ENCODE results near the gene ZBTB6.

Gene ZBTB6

GRCh38 chr9:122930541-122931225, 17.6 kb upstream of the ZBTB6 start:
- Histone ChIP-seq H3K4me1 (ENCODE audit: insufficient read depth, poor library complexity, severe bottlenecking) (peaks cover 14% of the 10 kb centered on the region), H3K27me3 (ENCODE audit: insufficient read depth, poor library complexity, severe bottlenecking) (no peaks in the 10 kb centered on the region), H3K27ac (ENCODE audit: poor library complexity, severe bottlenecking) (peak overlapping the region; percentile 59), H3K4me3 (ENCODE audit: severe bottlenecking) (peak overlapping the region; percentile 84), H3K9me3 (ENCODE audit: severe bottlenecking) (no peaks in the 10 kb centered on the region), H3K36me3 (ENCODE audit: low read depth) (peaks cover 8% of the 10 kb centered on the region; the same call in 1 of the 2 replicates)
- ATAC-seq (ENCODE audit: low read depth) (no peak), DNase-seq (ENCODE audit: low spot score) (no peak)
- TF ChIP-seq, protein P1, sequence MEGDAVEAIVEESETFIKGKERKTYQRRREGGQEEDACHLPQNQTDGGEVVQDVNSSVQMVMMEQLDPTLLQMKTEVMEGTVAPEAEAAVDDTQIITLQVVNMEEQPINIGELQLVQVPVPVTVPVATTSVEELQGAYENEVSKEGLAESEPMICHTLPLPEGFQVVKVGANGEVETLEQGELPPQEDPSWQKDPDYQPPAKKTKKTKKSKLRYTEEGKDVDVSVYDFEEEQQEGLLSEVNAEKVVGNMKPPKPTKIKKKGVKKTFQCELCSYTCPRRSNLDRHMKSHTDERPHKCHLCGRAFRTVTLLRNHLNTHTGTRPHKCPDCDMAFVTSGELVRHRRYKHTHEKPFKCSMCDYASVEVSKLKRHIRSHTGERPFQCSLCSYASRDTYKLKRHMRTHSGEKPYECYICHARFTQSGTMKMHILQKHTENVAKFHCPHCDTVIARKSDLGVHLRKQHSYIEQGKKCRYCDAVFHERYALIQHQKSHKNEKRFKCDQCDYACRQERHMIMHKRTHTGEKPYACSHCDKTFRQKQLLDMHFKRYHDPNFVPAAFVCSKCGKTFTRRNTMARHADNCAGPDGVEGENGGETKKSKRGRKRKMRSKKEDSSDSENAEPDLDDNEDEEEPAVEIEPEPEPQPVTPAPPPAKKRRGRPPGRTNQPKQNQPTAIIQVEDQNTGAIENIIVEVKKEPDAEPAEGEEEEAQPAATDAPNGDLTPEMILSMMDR (IDR thresholded peaks at IDR 0.05; ENCODE audit: poor library complexity, severe bottlenecking), result no peak

GRCh38 chr9:122929796-122930354, 16.8 kb upstream of the ZBTB6 start:
- no peak overlapping the region for H3K27ac ChIP-seq (ENCODE audit: poor library complexity, severe bottlenecking)
- no peak overlapping the region for H3K4me3 ChIP-seq (ENCODE audit: severe bottlenecking)
- no peak for ATAC-seq (ENCODE audit: low read depth)

GRCh38 chr9:122923947-122924346, 10.8 kb upstream of the ZBTB6 start:
- H3K9me3 ChIP-seq (ENCODE audit: severe bottlenecking), result no peaks in the 10 kb centered on the region
- TF ChIP-seq, protein P1 (IDR thresholded peaks at IDR 0.05; ENCODE audit: poor library complexity, severe bottlenecking), result no peak
- H3K27ac ChIP-seq (ENCODE audit: poor library complexity, severe bottlenecking), result no peak overlapping the region
- H3K36me3 ChIP-seq (ENCODE audit: low read depth), result peaks cover 39% of the 10 kb centered on the region
- no peaks in the 10 kb centered on the region for H3K4me1 ChIP-seq (ENCODE audit: insufficient read depth, poor library complexity, severe bottlenecking)
- no peak for DNase-seq (ENCODE audit: low spot score)
- no peaks in the 10 kb centered on the region for H3K27me3 ChIP-seq (ENCODE audit: insufficient read depth, poor library complexity, severe bottlenecking)
- no peak overlapping the region for H3K4me3 ChIP-seq (ENCODE audit: severe bottlenecking)
- no peak for ATAC-seq (ENCODE audit: low read depth)

More at GRCh38 chr9:122929796-122930354, 16.8 kb upstream of the ZBTB6 start:
- Histone ChIP-seq H3K4me1 (ENCODE audit: insufficient read depth, poor library complexity, severe bottlenecking) (peaks cover 14% of the 10 kb centered on the region), H3K9me3 (ENCODE audit: severe bottlenecking) (no peaks in the 10 kb centered on the region), H3K36me3 (ENCODE audit: low read depth) (peaks cover 8% of the 10 kb centered on the region; the same call in 1 of the 2 replicates), H3K27me3 (ENCODE audit: insufficient read depth, poor library complexity, severe bottlenecking) (no peaks in the 10 kb centered on the region)
- no peak for DNase-seq (ENCODE audit: low spot score)
- TF ChIP-seq, protein P1 (IDR thresholded peaks at IDR 0.05; ENCODE audit: poor library complexity, severe bottlenecking), result no peak

DNA sequence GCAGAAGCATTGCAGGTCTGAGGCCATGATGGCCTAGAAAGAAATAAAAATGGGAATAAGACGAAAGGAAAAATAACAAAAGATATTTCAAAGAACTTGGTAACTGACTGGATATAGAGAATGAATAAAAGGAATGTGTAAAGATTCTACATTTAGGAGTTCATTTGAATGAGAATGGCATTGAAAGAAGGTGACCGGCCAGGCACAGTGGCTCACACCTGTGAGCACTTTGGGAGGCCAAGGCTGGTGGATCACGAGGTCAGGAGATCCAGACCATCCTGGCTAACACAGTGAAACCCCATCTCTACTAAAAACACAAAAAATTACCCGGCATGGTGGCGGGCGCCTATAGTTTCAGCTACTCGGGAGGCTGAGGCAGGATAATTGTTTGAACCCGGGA, 9.6 kb upstream of the ZBTB6 start:
- no peaks in the 10 kb centered on the region for H3K4me1 ChIP-seq (ENCODE audit: insufficient read depth, poor library complexity, severe bottlenecking)
- no peaks in the 10 kb centered on the region for H3K9me3 ChIP-seq (ENCODE audit: severe bottlenecking)
- TF ChIP-seq, protein P1 (IDR thresholded peaks at IDR 0.05; ENCODE audit: poor library complexity, severe bottlenecking), result no peak
- no peak overlapping the region for H3K27ac ChIP-seq (ENCODE audit: poor library complexity, severe bottlenecking)
- ATAC-seq (ENCODE audit: low read depth) (no peak), DNase-seq (ENCODE audit: low spot score) (no peak)
- H3K27me3 ChIP-seq (ENCODE audit: insufficient read depth, poor library complexity, severe bottlenecking), result no peaks in the 10 kb centered on the region
- H3K36me3 ChIP-seq (ENCODE audit: low read depth), result peaks cover 43% of the 10 kb centered on the region
- H3K4me3 ChIP-seq (ENCODE audit: severe bottlenecking), result no peak overlapping the region

GRCh38 chr9:122918310-122918709, 5.2 kb upstream of the ZBTB6 start:
- no peaks in the 10 kb centered on the region for H3K9me3 ChIP-seq (ENCODE audit: severe bottlenecking)
- H3K27ac ChIP-seq (ENCODE audit: poor library complexity, severe bottlenecking), result no peak overlapping the region
- peaks cover 40% of the 10 kb centered on the region for H3K36me3 ChIP-seq (ENCODE audit: low read depth)
- TF ChIP-seq, protein P1 (IDR thresholded peaks at IDR 0.05; ENCODE audit: poor library complexity, severe bottlenecking), result no peak
- no peak overlapping the region for H3K4me3 ChIP-seq (ENCODE audit: severe bottlenecking)
- no peaks in the 10 kb centered on the region for H3K4me1 ChIP-seq (ENCODE audit: insufficient read depth, poor library complexity, severe bottlenecking)
- DNase-seq (ENCODE audit: low spot score) (no peak), ATAC-seq (ENCODE audit: low read depth) (no peak)
- no peaks in the 10 kb centered on the region for H3K27me3 ChIP-seq (ENCODE audit: insufficient read depth, poor library complexity, severe bottlenecking)
